ENCODE data around the gene KLK11.

GRCh38 chr19:50980208-50980607 is 46.2 kb downstream of the KLK11 start:
- TF ChIP-seq CTCF (IDR thresholded peaks at IDR 0.05) (no peak), EP300 (IDR thresholded peaks at IDR 0.05) (no peak)

Data from upper lobe of left lung (tissue), 4 donors.